GM21360 (cell line): ENCODE data around the gene ECHS1.
"Not testable (repeated sequence)": the region's sequence is repeated elsewhere in the genome, so short reads cannot be mapped to it uniquely, and the experiment has no call there.

Source experiments
- ATAC-seq: cut with Tn5 transposase; IDR thresholded peaks from one replicate; pipeline ENCODE4 v1.9.1; 2021; ENCODE audit warnings: mild to moderate bottlenecking, moderate library complexity; ENCODE audit not compliant: unreplicated experiment

The ECHS1 gene

DNA sequence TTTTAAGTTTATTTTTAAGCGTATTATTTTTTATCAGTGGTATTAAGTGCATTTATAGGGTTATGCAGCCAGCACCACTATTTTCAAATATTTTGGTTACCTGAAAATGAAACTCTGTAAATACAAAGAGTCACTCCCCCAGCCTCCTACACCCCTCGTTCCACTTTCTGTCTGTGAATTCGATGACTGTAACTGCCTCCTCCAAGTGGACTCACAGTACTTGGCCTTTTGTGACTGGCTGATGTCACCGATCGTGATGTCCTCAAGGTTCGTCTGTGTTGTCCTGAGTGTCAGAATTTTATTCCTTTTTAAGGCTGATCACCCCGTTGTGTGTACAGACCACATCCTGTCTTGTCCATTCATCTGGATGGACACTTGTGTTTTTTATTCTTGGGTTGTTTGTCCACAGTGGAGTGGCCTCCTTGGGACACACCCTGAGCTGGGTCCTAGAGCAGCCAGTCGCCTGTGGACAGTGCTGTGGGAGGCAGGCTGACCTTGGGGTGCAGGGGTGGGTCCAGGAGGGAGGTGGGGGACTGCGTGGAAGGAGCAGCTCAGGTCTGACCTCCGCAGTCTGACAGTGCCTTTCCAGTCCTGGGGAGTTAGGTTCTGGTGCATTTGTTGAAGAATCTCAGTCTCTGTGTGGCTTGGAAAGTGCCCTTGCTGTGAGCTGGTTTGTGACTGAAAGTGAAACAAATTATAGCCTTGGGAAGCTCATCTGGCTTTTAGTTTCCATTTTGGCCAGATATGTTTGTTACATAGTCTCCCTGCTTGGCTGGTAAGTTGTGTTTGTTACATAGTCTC lies 27.7 kb upstream of the ECHS1 start:
- peak; percentile 59 for ATAC-seq

DNA sequence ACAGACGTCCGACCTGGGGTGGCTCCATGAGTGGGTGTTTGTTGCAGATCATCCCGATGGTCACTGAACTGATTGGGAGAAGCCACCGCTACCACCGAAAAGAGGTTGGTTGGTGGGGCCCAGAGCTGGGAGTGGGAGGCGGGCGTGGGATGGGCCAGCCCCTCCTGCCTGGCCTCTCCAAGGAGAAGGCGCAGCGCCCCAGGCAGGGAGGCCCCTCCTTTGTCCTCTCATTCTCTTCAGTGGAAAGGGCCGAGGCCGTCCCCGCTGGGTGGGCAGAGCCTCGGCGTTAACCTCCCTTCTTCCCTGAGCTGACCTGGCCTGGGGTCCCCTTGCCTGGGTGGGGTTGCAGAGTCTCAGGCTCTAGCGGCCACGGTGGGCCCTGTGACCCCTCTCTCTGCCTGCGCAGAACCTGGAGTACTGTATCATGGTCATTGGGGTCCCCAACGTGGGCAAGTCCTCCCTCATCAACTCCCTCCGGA lies 26.0 kb upstream of the ECHS1 start:
- ATAC-seq, result no peak

DNA sequence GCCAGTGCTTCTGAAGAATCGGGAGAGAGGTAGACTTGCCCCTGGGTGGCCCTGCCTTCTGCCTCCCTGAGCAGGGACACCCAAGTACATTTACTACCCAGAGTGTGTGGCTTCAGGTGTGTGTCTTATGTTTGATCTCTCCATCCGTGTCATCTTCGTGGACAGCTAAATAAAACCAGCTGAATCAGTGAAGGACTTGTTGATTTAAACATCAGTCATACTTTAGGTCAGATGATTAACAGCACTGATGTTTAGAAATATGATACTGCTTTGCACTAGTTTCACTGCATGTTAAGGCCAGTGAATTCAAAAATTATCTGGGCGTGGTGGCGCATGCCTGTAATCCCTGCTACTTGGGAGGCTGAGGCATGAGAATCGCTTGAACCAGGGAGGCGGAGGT lies 24.8 kb upstream of the ECHS1 start:
- no peak for ATAC-seq

DNA sequence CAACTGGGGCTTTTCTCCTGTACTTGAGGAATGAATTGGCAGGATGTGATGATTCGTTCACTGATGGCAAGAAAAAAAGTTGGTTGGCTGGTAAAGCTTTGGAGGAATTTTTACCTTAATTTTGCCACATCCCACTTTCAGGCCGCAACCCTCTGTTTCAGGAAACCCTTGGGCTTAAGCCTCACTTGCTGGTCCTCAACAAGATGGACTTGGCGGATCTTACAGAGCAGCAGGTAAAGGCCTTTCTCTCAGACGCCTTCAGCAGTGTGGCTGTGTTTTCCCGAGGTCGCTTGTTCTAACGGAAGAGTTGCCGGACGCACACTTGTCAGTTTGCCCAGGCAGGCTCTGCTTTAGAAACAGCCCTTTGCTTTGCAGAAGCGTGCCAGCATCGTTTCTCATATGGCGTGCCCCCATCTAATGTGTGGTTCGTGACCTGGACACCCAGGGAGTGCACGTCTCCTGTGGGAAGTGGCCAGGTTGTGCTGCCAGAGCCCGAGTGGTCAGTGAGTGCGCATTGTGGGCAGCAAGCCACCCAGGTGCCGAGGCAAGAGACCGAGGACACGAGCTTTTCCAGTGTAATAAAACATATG lies 23.0 kb upstream of the ECHS1 start:
- ATAC-seq, result no peak

DNA sequence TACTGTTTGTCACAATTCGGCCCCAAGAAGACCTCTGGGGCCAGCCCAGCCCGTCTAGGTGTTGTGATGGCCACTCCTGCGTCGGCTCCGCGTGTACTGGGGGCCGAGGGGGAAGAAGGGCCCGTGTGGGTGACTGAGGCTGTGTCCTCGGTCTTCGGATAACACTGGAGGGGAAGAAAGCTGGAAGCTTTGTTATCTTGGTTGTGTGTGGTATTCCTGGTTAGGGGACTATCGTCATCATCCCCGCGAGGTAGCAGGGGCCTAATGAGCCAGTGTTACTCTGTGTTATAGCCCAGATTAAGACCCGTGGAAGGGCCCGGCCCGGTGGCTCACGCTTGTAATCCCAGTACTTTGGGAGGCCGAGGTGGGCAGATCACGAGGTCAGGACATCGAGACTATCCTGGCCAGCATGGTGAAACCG lies 21.7 kb upstream of the ECHS1 start:
- ATAC-seq, result no peak

DNA sequence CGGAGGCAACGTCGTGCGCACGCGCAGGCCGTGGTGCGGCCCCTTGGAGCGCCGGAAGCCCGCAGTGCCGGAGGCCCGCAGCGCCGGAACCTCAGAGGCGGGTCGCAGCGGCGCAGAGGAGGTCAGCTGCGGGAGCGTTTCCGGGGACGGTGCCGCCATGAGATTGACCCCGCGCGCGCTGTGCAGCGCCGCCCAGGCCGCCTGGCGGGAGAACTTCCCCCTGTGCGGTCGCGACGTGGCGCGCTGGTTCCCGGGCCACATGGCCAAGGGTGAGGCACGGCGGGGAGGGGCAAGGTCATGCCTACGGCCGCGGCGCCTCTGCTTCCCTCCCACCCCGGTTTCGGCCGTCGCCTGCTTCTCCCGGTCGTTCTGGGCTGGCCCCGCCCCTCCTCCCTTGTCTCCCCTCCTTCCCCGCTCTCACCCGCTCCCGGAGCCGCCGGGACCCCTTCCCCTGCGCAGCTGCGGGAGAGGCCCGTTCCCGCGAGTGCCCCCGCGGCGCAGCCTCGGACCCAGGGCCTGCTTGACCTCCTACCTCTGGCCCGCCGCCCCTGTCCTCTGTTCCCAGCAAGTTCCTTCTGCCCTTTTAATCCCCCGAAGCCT lies 21.0 kb upstream of the ECHS1 start, which contains the start of gene MTG1:
TSS of gene MTG1 (plus strand) at position 94 of the 600 bp plus-strand sequence. CDS start at position 158, 64 bp downstream.
- peak; percentile 58 for ATAC-seq

DNA sequence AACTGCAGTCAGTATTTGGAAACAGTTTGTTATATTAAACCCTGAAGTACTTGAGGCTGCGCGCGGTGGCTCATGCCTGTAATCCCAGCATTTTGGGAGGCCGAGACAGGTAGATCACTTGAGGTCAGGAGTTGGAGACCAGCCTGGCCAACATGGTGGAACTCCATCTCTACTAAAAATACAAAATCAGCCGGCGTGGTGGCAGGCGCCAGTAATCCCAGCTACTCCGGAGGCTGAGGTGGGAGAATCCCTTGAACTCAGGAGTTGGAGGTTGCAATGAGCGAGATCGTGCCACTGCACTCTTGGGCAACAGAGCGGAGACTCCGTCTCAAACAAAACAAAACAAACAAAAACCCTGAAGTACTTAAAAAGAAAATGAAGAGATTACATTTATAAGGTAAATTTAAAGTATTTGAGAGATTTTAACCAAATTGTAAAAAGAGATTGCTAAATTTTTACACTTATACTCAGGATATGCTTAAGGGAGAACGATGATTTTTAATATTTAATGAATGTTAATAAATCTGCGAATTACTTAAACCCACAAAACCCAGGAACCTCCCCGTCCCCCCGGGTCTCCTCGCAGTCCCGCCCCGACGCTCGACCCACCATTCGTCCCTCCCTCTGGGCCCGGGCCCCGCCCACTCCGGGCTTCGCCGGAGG lies 20.4 kb upstream of the ECHS1 start:
- no peak for ATAC-seq

DNA sequence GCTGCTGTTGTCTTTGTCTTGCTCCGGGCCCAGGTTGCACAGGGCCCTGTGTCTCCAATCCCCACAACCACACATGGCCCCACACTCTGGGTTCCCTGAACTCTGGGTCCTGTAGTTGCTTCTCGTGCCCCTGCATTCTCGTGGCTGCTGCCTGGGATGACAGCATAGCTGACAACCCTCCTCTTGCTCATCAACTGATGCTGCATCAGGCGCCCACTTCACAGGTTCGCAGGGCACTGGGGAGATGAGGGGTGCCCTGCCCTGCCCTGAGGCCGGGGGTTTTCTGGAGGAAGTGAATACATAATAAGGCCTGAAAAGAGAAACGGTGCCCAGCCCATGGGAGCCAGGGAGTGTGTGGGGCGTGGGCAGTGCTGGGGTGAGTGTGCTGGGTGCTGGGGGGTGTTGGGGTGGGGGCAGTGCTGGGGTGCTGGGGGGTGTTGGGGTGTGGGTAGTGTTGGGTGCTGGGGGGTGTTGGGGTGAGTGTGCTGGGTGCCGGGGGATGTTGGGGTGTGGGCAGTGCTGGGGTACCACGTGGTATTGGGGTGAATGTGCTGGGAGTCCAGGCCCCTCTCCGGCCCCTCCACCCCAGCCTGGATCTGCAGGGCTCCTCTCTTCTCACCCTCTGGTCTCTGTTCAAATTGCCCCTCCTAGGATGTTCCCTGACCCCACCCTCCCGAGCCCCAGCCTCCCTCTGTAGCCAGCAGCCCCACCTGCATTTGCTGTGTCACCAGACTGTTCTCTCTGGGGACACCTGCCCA lies 18.8 kb upstream of the ECHS1 start:
- ATAC-seq, result no peak

DNA sequence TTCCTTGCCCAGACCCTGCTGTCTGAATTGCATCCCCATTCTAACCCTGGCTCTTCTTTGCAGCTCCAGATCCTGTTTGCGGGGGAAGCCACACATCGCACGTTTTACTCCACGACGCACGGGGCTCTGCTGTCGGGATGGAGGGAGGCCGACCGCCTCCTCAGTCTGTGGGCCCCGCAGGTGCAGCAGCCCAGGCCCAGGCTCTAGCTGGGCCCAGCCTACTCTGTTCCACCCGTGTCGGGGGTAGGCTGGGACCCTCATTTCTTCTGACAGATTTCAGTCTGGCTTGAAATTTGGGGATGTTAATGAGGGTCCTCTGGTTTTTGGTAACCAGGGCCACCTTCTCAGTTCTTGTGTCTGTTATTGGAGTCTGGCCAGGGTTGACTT lies 18.1 kb upstream of the ECHS1 start:
- no peak for ATAC-seq

DNA sequence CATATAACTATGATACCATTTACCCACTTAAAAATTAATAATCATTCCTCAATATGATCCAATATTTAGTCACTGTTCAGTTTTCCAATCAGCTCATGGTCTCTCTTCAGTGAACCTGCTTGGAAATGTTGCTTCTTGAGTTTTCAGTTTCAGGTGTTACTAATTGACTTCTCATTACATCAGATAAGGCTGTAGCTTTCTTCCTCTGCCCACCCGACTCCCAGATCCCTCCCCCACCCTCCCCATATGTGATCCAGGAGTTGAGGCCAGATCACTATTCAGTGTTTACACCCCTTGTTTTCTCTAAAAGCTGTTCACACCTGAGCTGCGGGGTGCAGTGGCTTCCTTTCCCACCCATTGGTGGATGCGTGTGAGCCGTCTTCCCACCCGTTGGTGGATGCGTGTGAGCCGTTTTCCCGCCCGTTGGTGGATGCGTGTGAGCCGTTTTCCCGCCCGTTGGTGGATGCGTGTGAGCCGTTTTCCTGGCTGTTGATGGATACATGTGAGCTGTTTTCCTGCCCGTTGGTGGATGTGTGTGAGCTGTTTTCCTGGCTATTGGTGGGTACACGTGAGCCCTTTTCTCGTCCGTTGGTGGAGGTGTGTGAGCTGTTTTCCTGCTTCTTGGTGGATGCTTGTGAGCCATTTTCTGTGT lies 17.6 kb upstream of the ECHS1 start:
- ATAC-seq, result no peak

DNA sequence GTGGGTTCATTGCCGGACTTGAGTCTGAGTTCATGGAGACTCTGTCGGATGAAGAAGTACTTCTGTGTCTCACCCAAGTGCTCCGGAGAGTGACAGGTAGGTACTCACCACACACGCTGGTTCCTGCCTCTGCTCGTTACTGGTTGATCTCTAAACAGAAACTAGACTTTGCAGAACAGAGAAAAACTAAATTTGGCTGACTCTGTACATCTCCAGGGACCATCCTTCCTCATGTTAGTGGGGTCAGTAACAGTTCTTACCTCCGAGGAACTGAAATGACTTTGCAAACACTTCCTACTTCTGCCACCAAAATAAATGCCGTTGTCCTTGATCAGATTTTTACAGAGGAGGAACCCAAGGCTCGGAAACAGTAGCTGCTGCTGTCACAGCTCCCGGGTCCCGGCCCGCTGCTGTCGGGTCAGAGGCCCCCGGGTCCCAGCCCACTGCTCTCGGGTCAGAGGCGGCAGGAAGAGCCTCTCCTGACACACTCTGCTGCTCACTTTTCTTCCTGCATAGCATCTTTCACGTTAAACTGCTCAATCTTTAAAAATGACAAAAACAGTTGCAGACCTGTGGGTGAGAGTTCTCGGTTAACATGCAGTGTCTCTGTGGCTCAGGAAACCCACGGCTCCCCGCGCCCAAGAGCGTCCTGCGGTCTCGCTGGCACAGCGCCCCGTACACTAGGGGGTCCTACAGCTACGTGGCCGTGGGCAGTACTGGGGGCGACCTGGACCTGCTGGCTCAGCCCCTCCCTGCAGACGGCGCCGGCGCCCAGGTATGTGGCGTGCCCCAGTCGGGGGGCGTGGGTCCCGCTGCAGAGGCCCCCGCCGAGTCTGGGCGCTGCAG lies 16.0 kb upstream of the ECHS1 start:
- ATAC-seq, result peak; percentile 79

DNA sequence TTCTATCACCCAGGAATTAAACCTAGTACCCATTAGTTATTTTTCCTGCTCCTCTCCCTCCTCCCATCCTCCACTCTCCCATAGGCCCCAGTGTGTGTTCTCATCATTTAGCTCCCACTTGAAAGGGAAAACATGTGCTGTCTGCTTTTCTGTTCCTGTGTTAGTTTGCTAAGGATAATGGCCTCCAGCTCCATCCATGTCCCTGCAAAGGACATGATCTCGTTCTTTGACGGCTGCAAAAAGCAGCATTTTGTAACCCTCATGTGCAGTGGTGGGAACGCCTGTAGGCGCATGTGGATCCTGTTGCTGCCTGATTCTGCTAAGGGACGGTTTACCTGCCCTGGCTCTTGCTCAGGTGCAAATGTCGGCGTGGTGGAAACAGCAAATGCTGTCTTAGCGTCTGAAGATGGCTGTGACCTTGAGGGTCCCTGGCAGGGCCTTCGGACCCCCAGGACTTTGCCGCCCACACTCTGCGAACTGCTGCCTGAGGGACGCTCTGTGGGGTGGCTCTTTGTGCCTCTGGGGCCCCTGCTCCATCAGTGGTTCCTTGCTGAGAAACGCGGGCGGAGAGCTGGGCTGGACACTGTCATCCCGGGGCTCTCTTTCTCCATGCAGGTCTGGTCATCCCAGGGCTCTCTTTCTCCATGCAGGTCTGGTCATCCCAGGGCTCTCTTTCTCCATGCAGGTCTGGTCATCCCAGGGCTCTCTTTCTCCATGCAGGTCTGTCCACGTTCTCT lies 15.2 kb upstream of the ECHS1 start:
- ATAC-seq, result no peak

DNA sequence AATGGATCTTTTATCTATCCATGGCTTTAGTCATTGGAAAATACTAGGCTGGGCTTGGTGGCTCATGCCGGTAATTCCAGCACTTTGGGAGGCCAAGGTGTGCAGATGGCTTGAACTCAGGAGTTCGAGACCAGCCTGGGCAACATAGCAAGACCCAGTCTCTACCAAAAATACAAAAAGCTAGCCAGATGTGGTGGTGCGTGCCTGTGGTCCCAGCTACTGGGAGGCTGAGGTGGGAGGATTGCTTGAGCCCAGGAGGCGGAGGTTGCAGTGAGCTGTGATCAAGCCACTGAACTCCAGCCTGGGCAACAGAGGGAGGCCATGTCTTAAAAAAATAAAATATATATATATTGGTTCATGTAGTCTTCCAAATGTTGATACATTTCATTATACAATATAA lies 13.8 kb upstream of the ECHS1 start:
- ATAC-seq, result not testable (repeated sequence)

DNA sequence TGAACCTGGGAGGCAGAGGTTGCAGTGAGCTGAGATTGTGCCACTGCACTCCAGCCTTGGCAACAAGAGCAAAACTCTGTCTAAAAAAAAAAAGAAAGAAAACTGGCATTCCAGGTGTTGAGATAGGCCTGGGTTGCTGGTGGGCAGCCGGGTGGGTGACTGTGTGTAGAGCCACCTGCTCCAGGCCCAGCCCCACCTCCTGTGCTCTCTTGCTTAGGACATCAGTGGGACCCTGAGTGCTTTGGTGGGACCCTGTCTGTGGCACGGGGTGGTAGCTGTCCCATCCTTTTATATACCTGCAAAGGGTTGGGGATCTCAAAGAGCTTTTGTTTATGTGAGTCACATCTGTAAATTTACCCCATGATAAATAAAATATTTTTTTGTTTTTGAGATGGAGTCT lies 12.1 kb upstream of the ECHS1 start:
- no peak for ATAC-seq

DNA sequence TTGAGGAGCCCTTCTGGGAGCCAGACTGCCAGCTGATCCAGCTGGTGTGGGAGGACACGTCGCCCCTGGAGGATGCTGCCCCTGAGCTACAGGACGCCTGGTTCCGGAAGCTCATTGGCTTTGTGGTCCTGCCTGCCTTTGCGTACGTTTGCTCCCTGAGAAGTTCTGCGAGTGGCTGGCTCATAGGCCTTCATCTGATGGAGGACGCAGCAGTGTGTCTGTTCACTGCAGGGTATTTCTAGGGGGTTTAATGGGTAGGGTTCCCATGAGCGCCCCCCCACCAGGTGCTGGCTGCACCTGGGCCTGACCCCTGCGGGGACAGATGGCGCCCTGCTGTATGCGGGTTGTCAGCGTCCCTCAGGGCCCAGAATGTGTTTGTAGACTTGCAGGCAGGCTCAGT lies 10.9 kb upstream of the ECHS1 start:
- ATAC-seq, result no peak

DNA sequence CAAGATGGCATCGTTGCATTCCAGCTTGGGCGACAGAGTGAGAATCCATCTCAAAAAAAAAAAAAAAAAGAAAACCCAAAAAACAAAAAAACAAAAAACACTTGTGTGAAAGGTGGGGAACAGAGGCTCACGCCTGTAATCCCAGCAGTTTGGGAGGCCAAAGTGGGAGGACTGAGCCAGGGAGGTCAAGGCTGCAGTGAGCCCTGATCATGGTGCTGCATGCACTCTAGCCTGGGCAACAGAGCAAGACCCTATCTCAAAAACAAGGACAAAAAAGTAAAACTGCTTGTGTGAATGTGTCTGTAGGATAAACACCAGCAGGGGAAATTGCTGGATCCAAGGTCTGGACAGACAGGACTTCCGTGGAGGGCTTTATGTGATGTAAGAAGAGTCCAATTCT lies 10.4 kb upstream of the ECHS1 start:
- no peak for ATAC-seq

DNA sequence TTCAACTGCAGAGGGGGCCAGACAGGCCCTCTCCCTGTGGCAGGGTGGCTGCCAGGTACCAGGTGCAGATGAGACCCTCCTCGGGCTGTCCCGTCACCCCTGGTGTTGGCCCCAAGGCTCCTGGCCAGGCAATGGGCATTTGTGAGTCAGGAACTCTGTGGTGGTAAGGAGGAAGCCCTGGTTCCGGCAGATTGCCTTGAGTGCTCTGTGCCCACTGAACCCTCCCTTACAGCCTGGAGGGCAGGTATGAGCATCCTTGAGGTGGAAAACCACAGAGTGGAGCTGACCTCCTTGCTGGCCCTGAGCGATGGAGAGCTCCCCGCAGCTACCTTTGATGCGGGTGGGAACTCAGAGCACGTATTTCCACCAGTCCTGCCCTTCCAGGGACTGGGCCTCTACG lies 7.9 kb upstream of the ECHS1 start:
- no peak for ATAC-seq

DNA sequence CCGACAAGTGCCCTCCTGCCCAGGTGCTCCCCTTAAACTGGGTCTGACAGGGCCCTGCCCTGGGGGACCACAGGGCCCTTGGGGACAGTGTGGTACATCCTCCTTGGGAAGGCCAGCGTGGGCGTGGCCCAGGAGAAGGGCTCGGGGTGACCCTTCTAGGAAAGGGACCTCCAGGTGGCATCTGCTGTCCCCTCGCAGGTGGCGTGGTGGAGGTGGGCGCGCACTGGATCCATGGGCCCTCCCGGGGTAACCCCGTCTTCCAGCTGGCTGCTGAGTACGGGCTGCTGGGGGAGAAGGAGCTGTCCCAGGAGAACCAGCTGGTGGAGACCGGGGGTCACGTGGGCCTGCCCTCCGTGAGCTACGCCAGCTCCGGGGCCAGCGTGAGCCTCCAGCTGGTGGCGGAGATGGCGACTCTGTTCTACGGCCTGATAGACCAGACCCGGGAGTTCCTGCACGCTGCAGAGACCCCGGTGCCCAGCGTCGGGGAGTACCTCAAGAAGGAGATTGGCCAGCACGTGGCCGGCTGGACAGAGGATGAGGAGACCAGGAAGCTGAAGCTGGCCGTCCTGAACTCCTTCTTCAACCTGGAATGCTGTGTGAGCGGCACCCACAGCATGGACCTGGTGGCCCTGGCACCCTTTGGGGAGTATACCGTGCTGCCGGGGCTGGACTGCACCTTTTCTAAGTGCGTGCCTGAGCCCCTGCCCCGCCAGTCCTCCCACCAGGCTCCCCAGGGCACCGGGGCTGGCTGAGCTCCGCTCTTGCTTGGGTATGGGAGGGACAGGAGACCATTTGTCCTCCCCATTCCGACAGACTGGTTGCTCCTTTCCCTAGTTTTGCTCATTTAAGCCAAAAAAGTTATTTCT lies 6.9 kb upstream of the ECHS1 start:
- no peak for ATAC-seq
